SK-N-SH (cell line): ENCODE results near the gene PYGM.

Experiments used
- EP300 ChIP-seq, 2 experiments: IDR thresholded peaks; 2 replicates each; pipeline versions ENCODE4 v1.4.0 to v1.6.1; 2012; ENCODE audit warnings: borderline replicate concordance in 1 of 2, low read depth in 1 of 2, low read length in 1 of 2
- GATA2 ChIP-seq: sonication (generic); formaldehyde crosslinking; IDR thresholded peaks from 2 replicates; pipeline ENCODE4 v1.5.0; 2020; ENCODE audit warnings: mild to moderate bottlenecking, missing genetic modification reagents
- MAX ChIP-seq: IDR thresholded peaks from 2 replicates; pipeline ENCODE4 v1.4.0; 2012; ENCODE audit warnings: low read depth
- MXI1 ChIP-seq: IDR thresholded peaks from 2 replicates; pipeline ENCODE4 v1.6.1; 2012; ENCODE audit warnings: mild to moderate bottlenecking, low read depth, low read length, improper control_type of control experiment
- POLR2AphosphoS5 ChIP-seq: IDR thresholded peaks from 2 replicates; pipeline ENCODE4 v1.6.1; 2012; ENCODE audit warnings: low read depth, low read length
- RXRA ChIP-seq: IDR thresholded peaks from 2 replicates; pipeline ENCODE4 v1.4.0; 2012; ENCODE audit warnings: low read depth, mild to moderate bottlenecking, borderline replicate concordance
- SIN3A ChIP-seq: IDR thresholded peaks from 2 replicates; pipeline ENCODE4 v1.6.1; 2012; ENCODE audit warnings: low read depth, mild to moderate bottlenecking, low read length, moderate library complexity, borderline replicate concordance
- SMC3 ChIP-seq: IDR thresholded peaks from 2 replicates; pipeline ENCODE4 v1.6.1; 2012; ENCODE audit warnings: low read depth, low read length, improper control_type of control experiment
- TAF1 ChIP-seq: IDR thresholded peaks from 2 replicates; pipeline ENCODE4 v1.6.1; 2012; ENCODE audit warnings: low read depth, mild to moderate bottlenecking, low read length, moderate library complexity, borderline replicate concordance
- TCF12 ChIP-seq: IDR thresholded peaks from 2 replicates; pipeline ENCODE4 v1.4.0; 2012
- USF2 ChIP-seq: fragments of 150-350 bp; IDR thresholded peaks from 2 replicates; pipeline ENCODE4 v1.6.1; 2017; ENCODE audit warnings: antibody characterized with exemption, low read length, low read depth, borderline replicate concordance
- YY1 ChIP-seq: IDR thresholded peaks from 2 replicates; pipeline ENCODE4 v1.4.0; 2012; ENCODE audit warnings: low read depth, mild to moderate bottlenecking
- TF ChIP-seq, protein P1 (sequence below): fragments of 200-600 bp; sonication (generic); IDR thresholded peaks from 2 replicates; pipeline ENCODE4 v1.6.1; 2017; ENCODE audit warnings: antibody characterized with exemption, mild to moderate bottlenecking, moderate library complexity

- TF ChIP-seq RXRA (no peak), USF2 (no peak), YY1 (no peak), SMC3 (no peak), TAF1 (no peak), TCF12 (no peak), SIN3A (no peak), EP300 (IDR thresholded peaks at IDR 0.05; ENCODE audit: borderline replicate concordance in 1 of 2, low read depth in 1 of 2, low read length in 1 of 2) (no peak), GATA2 (CRISPR knock-in tag) (no peak), MXI1 (no peak), POLR2AphosphoS5 (no peak), MAX (no peak)
- TF ChIP-seq, protein P1, sequence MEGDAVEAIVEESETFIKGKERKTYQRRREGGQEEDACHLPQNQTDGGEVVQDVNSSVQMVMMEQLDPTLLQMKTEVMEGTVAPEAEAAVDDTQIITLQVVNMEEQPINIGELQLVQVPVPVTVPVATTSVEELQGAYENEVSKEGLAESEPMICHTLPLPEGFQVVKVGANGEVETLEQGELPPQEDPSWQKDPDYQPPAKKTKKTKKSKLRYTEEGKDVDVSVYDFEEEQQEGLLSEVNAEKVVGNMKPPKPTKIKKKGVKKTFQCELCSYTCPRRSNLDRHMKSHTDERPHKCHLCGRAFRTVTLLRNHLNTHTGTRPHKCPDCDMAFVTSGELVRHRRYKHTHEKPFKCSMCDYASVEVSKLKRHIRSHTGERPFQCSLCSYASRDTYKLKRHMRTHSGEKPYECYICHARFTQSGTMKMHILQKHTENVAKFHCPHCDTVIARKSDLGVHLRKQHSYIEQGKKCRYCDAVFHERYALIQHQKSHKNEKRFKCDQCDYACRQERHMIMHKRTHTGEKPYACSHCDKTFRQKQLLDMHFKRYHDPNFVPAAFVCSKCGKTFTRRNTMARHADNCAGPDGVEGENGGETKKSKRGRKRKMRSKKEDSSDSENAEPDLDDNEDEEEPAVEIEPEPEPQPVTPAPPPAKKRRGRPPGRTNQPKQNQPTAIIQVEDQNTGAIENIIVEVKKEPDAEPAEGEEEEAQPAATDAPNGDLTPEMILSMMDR, result no peak
Observed at GRCh38 chr11:64789331-64790204, 29.8 kb upstream of the PYGM start.
